H1 (cell line): ENCODE measurements around the gene GADD45GIP1. TPM values are rescaled to one million over a fixed set of nuclear protein-coding genes. Genes with fewer than 3 reads are reported as not detected.

Experiments used
- CTCF ChIA-PET: fragments of 300-600 bp; sonication (Branson Sonifier 250); formaldehyde crosslinking; loops from one replicate; lab custom pipeline; 2021; ENCODE audit not compliant: partially characterized antibody; lab: Charles Lee
- POLR2A ChIA-PET: fragments of 300-600 bp; sonication (Branson Sonifier 250); formaldehyde crosslinking; loops from one replicate; lab custom pipeline; 2021; ENCODE audit warnings: inconsistent platforms; ENCODE audit not compliant: partially characterized antibody; lab: Charles Lee
- DNase-seq, 2 experiments: peaks; one replicate each; pipeline versions ENCODE4 v3.0.0 to v3.0.0-alpha.2; 2010 to 2022; ENCODE audit warnings: low spot score in 2 of 2, low read depth in 1 of 2, mixed read lengths in 1 of 2
- FAIRE-seq: peaks from 2 replicates; lab custom pipeline; 2011; peaks lifted over from hg19 to GRCh38; lab: Jason Lieb, UNC
- H2AFZ ChIP-seq: 2 replicates; pipeline ENCODE4 v1.8.1; 2012; ENCODE audit warnings: low read length, inconsistent platforms
- H2AK5ac ChIP-seq: 2 replicates; pipeline ENCODE4 v1.6.1; 2013; ENCODE audit warnings: low read depth, low read length
- H2BK120ac ChIP-seq: replicated peaks from 2 replicates; pipeline ENCODE3; 2013; ENCODE audit warnings: low read depth, low read length, inconsistent platforms
- H2BK12ac ChIP-seq: 2 replicates; pipeline ENCODE4 v1.6.1; 2013; ENCODE audit warnings: low read depth, low read length
- H2BK15ac ChIP-seq: 2 replicates; pipeline ENCODE4 v1.6.1; 2013; ENCODE audit warnings: low read length
- H2BK20ac ChIP-seq: 2 replicates; pipeline ENCODE4 v1.6.1; 2013; ENCODE audit warnings: low read length
- H2BK5ac ChIP-seq: 2 replicates; pipeline ENCODE4 v1.6.1; 2013; ENCODE audit warnings: low read depth, low read length
- H3K14ac ChIP-seq: 2 replicates; pipeline ENCODE4 v1.6.1; 2013; ENCODE audit warnings: inconsistent platforms; ENCODE audit not compliant: insufficient read length
- H3K18ac ChIP-seq: 2 replicates; pipeline ENCODE4 v1.6.1; 2013; ENCODE audit warnings: low read length; ENCODE audit errors: extremely low read depth
- H3K23ac ChIP-seq: 2 replicates; pipeline ENCODE4 v1.6.1; 2013; ENCODE audit warnings: inconsistent platforms; ENCODE audit not compliant: insufficient read length
- H3K23me2 ChIP-seq: 2 replicates; pipeline ENCODE4 v1.6.1; 2013; ENCODE audit warnings: low read depth, low read length
- H3K27ac ChIP-seq: 2 replicates; pipeline ENCODE4 v1.6.1; 2011; ENCODE audit warnings: low read depth, low read length, inconsistent platforms
- H3K27me3 ChIP-seq, 4 experiments: replicated peaks in 1 of 4; 1 replicate in 1 of 4; 2 replicates in 3 of 4; pipeline versions ENCODE4 v1.6.1 to v1.8.1; 2011 to 2013; ENCODE audit warnings: low read length in 3 of 4, mild to moderate bottlenecking in 3 of 4, inconsistent platforms in 2 of 4, mixed read lengths in 2 of 4, moderate library complexity in 1 of 4; ENCODE audit not compliant: control insufficient read depth in 3 of 4, insufficient read depth in 3 of 4; ENCODE audit errors: extremely low read depth in 1 of 4
- H3K36me3 ChIP-seq, 4 experiments: 2 replicates each; pipeline versions ENCODE4 v1.6.1 to v1.8.1; 2011 to 2013; ENCODE audit warnings: mild to moderate bottlenecking in 4 of 4, low read length in 3 of 4, moderate library complexity in 2 of 4, control low read depth in 1 of 4, inconsistent platforms in 1 of 4; ENCODE audit not compliant: insufficient read depth in 4 of 4, control insufficient read depth in 2 of 4
- H3K4ac ChIP-seq: replicated peaks from 2 replicates; pipeline ENCODE3; 2013; ENCODE audit warnings: low read length, low read depth, mixed read lengths, inconsistent platforms; ENCODE audit not compliant: insufficient read length
- H3K4me1 ChIP-seq, 4 experiments: replicated peaks in 1 of 4; 1 replicate in 1 of 4; 2 replicates in 3 of 4; pipeline versions ENCODE4 v1.6.1 to v1.8.1; 2011 to 2013; ENCODE audit warnings: low read length in 3 of 4, inconsistent platforms in 2 of 4, mixed read lengths in 1 of 4; ENCODE audit not compliant: insufficient read depth in 4 of 4, control insufficient read depth in 3 of 4
- H3K4me2 ChIP-seq, 2 experiments: 2 replicates each; pipeline versions ENCODE4 v1.6.1 to v1.8.1; 2011 to 2013; ENCODE audit warnings: low read depth in 2 of 2, low read length in 2 of 2, control low read depth in 1 of 2, inconsistent platforms in 1 of 2, mild to moderate bottlenecking in 1 of 2; ENCODE audit not compliant: insufficient read depth in 1 of 2
- H3K4me3 ChIP-seq, 4 experiments: fragments of 200-600, 300-600 bp in 1 of 4; sonication (generic), shearing (Covaris generic), sonication (Bioruptor Twin) in 1 of 4; 2 replicates each; pipeline versions ENCODE4 v1.5.1 to v1.8.1; 2011 to 2016; ENCODE audit warnings: low read length in 4 of 4, low read depth in 3 of 4, control low read depth in 2 of 4, inconsistent platforms in 2 of 4, mild to moderate bottlenecking in 2 of 4, mixed read lengths in 1 of 4, moderate library complexity in 1 of 4; ENCODE audit not compliant: insufficient read depth in 2 of 4; ENCODE audit errors: extremely low read depth in 1 of 4
- H3K56ac ChIP-seq: replicated peaks from 2 replicates; pipeline ENCODE3; 2013; ENCODE audit warnings: low read depth, mild to moderate bottlenecking, mixed read lengths, low read length, inconsistent platforms; ENCODE audit not compliant: insufficient read length
- H3K79me1 ChIP-seq: 2 replicates; pipeline ENCODE4 v1.6.1; 2013; ENCODE audit warnings: low read depth, low read length, control low read depth
- H3K79me2 ChIP-seq, 2 experiments: 2 replicates each; pipeline versions ENCODE4 v1.6.1 to v1.8.1; 2012 to 2013; ENCODE audit warnings: low read length in 2 of 2, mild to moderate bottlenecking in 2 of 2, inconsistent platforms in 1 of 2; ENCODE audit not compliant: insufficient read depth in 2 of 2, control insufficient read depth in 1 of 2
- H3K9ac ChIP-seq, 4 experiments: replicated peaks in 1 of 4; 1 replicate in 1 of 4; 2 replicates in 3 of 4; pipeline versions ENCODE4 v1.6.1 to v1.8.1; 2011 to 2013; ENCODE audit warnings: low read depth in 3 of 4, low read length in 3 of 4, control low read depth in 2 of 4, mild to moderate bottlenecking in 2 of 4, moderate library complexity in 2 of 4, inconsistent platforms in 1 of 4; ENCODE audit errors: extremely low read depth in 1 of 4
- H3K9me3 ChIP-seq, 2 experiments: 2 replicates each; pipeline versions ENCODE4 v1.6.1 to v1.8.1; 2012 to 2013; ENCODE audit warnings: mild to moderate bottlenecking in 2 of 2, moderate library complexity in 2 of 2, control low read depth in 1 of 2, inconsistent platforms in 1 of 2, low read depth in 1 of 2, low read length in 1 of 2, mixed read lengths in 1 of 2; ENCODE audit not compliant: insufficient read depth in 2 of 2
- H4K20me1 ChIP-seq, 2 experiments: replicated peaks in 1 of 2; 2 replicates each; pipeline versions ENCODE3 to v1.8.1; 2011 to 2013; ENCODE audit warnings: inconsistent platforms in 2 of 2, low read length in 2 of 2, mild to moderate bottlenecking in 1 of 2; ENCODE audit not compliant: insufficient read depth in 2 of 2, control insufficient read depth in 1 of 2
- H4K5ac ChIP-seq: 2 replicates; pipeline ENCODE4 v1.6.1; 2013; ENCODE audit warnings: low read length, low read depth, mixed read lengths, inconsistent platforms; ENCODE audit not compliant: insufficient read length
- H4K8ac ChIP-seq: 2 replicates; pipeline ENCODE4 v1.8.0; 2013; ENCODE audit warnings: mild to moderate bottlenecking, moderate library complexity, low read length, inconsistent platforms; ENCODE audit not compliant: insufficient read depth; ENCODE audit errors: extremely low read depth
- H4K91ac ChIP-seq: replicated peaks from 2 replicates; pipeline ENCODE3; 2013; ENCODE audit warnings: low read length, mixed read lengths, inconsistent platforms; ENCODE audit not compliant: insufficient read length
- CHD1 ChIP-seq: IDR thresholded peaks from 2 replicates; pipeline ENCODE4 v1.6.1; 2012; ENCODE audit warnings: low read depth, low read length, improper control_type of control experiment
- HDAC6 ChIP-seq: IDR thresholded peaks from one replicate; pipeline ENCODE4 v1.7.1; 2012; ENCODE audit warnings: low read depth, mild to moderate bottlenecking, inconsistent platforms, low read length, moderate library complexity
- MAFK ChIP-seq: IDR thresholded peaks from 2 replicates; pipeline ENCODE4 v1.6.1; 2012; ENCODE audit warnings: low read depth, mild to moderate bottlenecking, improper control_type of control experiment, low read length
- POLR2AphosphoS5 ChIP-seq: IDR thresholded peaks from 2 replicates; pipeline ENCODE4 v1.6.1; 2011; ENCODE audit warnings: low read depth, low read length
- SIN3A ChIP-seq, 2 experiments: IDR thresholded peaks in 1 of 2; conservative IDR thresholded peaks in 1 of 2; 2 replicates each; pipeline ENCODE4 v1.6.1; 2011 to 2012; ENCODE audit warnings: low read length in 2 of 2, improper control_type of control experiment in 1 of 2, low read depth in 1 of 2, mild to moderate bottlenecking in 1 of 2
- WGBS, 2 experiments: shearing (Covaris generic) in 1 of 2; methylation state at CpG; one replicate each; pipeline versions ENCODE4 v1.1.6 to v1.1.7; 2013 to 2015; ENCODE audit warnings: low lambda C conversion rate in 2 of 2, mixed read lengths in 2 of 2, inconsistent platforms in 1 of 2, low coverage in 1 of 2, missing lambda C conversion rate in 1 of 2; ENCODE audit not compliant: insufficient replicate concordance in 2 of 2, insufficient coverage in 1 of 2, insufficient read length in 1 of 2; ENCODE audit errors: extremely low coverage in 1 of 2, missing lambda C conversion rate in 1 of 2; 5-methylcytosine and 5-hydroxymethylcytosine counted together
- polyA plus RNA-seq, 7 experiments: library from polyadenylated mRNA; depleted of rRNA in 3 of 7; stranded (reverse) in 5 of 7; unstranded in 2 of 7; fragments of >200 nt in 5 of 7; fragments of 200-250 nt in 2 of 7; gene quantifications; 1 replicate in 5 of 7; 2 replicates in 1 of 7; 4 replicates in 1 of 7; pipeline versions ENCODE4 v1.2.1 to v1.2.3, GENCODE V29; 2011 to 2013; ENCODE audit warnings: missing spikeins in 2 of 7, mixed read lengths in 2 of 7
- total RNA-seq: library from RNA; stranded (reverse); fragmentation: NEBNext Ultra II Directional; extraction: Animal tissue kit (Norgen Biotek cat#: 25700); gene quantifications from 2 replicates; pipeline ENCODE4 v1.2.1, GENCODE V29; 2021

Gene GADD45GIP1
- total and polyA plus RNA-seq, 2 of the 8 experiments (the other 6 are each of a cell fraction or from before 2014, with no cell fraction given), result 42.2 to 42.6 TPM

GRCh38 chr19:12986726-12987125 lies 29.7 kb upstream of the GADD45GIP1 start:
- H2BK15ac ChIP-seq, result no peak overlapping the region
- no peak overlapping the region for H2BK12ac ChIP-seq
- no peaks in the 10 kb centered on the region for H3K36me3 ChIP-seq
- CTCF ChIA-PET, result interaction anchor here (1.1 to 16.3 kb wide), 11 partner anchors 8 to 118 kb away, joined by 3 to 431 read pairs (median 5); partner anchors contain the start of gene DAND5
- no peak overlapping the region for H2AFZ ChIP-seq
- FAIRE-seq, result no peak
- H2AK5ac ChIP-seq, result peak overlapping the region; percentile 82; the same call in 1 of the 2 replicates
- H3K27me3 ChIP-seq, result peaks cover 2 to 58% (median 52%) of the 10 kb centered on the region in 4 experiments
- peaks cover 0 to 26% of the 10 kb centered on the region in 2 experiments for H4K20me1 ChIP-seq
- POLR2A ChIA-PET, result interaction anchor here (1.0 to 1.5 kb wide), 3 partner anchors 27 to 109 kb away, joined by 3 to 6 read pairs (median 4); no protein-coding TSS in a partner anchor
- no peak overlapping the region for H3K56ac ChIP-seq
- peaks cover 26% of the 10 kb centered on the region for H3K23me2 ChIP-seq
- no peak overlapping the region for H3K9ac ChIP-seq
- peaks cover 0 to 13% (median 5%) of the 10 kb centered on the region in 4 experiments; a peak in 4 of 7 replicates for H3K4me1 ChIP-seq
- no peak overlapping the region for H3K4ac ChIP-seq
- H4K91ac ChIP-seq, result no peak overlapping the region
- H3K9me3 ChIP-seq, result no peaks in the 10 kb centered on the region
- H4K8ac ChIP-seq, result no peak overlapping the region
- H3K79me1 ChIP-seq, result no peaks in the 10 kb centered on the region
- H3K14ac ChIP-seq, result no peak overlapping the region
- TF ChIP-seq CHD1, result no peak
- TF ChIP-seq HDAC6, result no peak
- no peak for TF ChIP-seq MAFK
- TF ChIP-seq POLR2AphosphoS5, result no peak
- no peak for TF ChIP-seq SIN3A (conservative IDR thresholded peaks at IDR 0.05 in 1 of 2, IDR thresholded peaks at IDR 0.05 in 1 of 2; ENCODE audit: low read depth in 1 of 2, low read length in 2 of 2)
- H2BK20ac ChIP-seq, result no peak overlapping the region
- no peaks in the 10 kb centered on the region for H3K79me2 ChIP-seq
- 93% methylated on average over 12 of the region's 12 CpGs; no CpG with 5 or more reads in 1 of the 2 experiments for WGBS, 2 experiments
- no peak overlapping the region for H3K18ac ChIP-seq
- no peak for DNase-seq
- no peak overlapping the region for H2BK5ac ChIP-seq
- no peak overlapping the region for H3K23ac ChIP-seq
- no peak overlapping the region for H3K4me3 ChIP-seq
- no peak overlapping the region for H3K4me2 ChIP-seq
- H2BK120ac ChIP-seq, result no peak overlapping the region
- H4K5ac ChIP-seq, result no peak overlapping the region
- H3K27ac ChIP-seq, result no peak overlapping the region
